Measurements from ENCODE around the gene PNPLA1.

The PNPLA1 gene

GRCh38 chr6:36269834-36270705, at the start of gene PNPLA1:
Gene PNPLA1, plus strand, starts transcription at chr6:36270060. Its CDS starts 400 bp downstream, at chr6:36270460.
- no peak for DNase-seq

DNA sequence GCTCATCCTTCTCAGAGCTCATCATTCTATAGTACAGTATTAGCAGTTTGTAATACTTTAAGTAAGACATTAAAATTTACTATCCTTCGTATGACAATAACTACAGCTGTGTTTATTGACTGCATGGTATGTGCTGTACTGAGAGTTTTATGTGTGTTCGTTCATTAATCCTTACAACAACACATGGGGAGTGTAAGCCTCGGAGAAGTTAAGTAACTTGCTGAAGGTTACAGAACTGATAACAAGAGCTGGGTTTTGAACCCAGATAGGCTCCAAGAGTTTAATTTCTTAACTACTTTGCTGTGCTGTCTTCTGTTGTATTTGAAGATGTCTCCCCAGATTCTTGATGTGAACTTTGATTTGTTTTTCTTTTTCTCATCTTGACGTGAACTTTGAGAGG, 49.6 kb upstream of the PNPLA1 start:
- DNase-seq, result no peak

GRCh38 chr6:36221674-36222073, 48.2 kb upstream of the PNPLA1 start:
- no peak for DNase-seq

GRCh38 chr6:36222924-36223323, 46.9 kb upstream of the PNPLA1 start:
- no peak for DNase-seq

DNA sequence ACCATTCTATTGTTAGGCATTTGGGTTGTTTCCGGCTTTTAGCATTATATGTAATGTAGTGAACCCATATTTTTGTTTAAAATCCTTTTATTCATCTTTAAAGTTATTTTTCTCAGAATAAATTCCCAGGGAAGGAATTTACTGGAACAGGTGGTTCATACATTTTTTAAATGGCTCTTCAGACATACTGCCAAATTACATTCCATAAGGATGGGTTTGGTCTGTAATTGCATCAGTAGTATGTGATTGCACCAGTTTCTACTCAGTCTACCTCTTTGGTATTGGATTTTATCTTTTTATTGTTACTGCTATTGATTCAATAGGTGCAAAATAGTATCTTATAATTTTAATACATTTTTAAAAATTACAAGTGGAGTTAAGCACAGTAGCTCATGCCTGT, 46.2 kb upstream of the PNPLA1 start:
- DNase-seq, result no peak

DNA sequence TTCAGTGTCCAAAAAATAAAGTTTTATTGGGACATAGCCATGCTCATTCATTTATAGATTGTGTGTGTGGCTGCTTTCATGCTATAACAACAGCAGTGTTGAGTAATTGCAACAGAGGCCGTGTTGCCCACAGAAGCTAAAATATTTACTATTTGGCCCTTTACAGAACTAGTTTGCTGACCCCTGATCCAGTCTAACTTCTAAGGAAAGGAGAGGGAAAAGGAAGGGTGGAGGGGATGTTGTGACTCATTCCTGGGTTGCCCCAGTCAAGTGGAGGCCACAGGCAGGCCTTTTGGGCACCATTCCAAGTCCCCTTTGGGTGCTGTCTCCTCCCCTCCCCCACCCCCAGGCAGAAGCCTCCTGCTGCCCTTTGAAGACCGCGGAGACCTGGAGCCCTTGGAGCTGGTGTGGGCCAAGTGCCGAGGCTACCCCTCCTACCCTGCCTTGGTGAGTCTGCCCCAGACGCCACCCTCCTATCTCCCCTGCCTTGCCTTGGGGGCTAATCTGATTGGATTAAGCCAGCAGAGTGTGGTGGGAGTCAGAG, 44.9 kb upstream of the PNPLA1 start:
- no peak for DNase-seq

- DNase-seq, result no peak
These were observed 43.3 kb upstream of the PNPLA1 start for GRCh38 chr6:36226438-36227047.

DNA sequence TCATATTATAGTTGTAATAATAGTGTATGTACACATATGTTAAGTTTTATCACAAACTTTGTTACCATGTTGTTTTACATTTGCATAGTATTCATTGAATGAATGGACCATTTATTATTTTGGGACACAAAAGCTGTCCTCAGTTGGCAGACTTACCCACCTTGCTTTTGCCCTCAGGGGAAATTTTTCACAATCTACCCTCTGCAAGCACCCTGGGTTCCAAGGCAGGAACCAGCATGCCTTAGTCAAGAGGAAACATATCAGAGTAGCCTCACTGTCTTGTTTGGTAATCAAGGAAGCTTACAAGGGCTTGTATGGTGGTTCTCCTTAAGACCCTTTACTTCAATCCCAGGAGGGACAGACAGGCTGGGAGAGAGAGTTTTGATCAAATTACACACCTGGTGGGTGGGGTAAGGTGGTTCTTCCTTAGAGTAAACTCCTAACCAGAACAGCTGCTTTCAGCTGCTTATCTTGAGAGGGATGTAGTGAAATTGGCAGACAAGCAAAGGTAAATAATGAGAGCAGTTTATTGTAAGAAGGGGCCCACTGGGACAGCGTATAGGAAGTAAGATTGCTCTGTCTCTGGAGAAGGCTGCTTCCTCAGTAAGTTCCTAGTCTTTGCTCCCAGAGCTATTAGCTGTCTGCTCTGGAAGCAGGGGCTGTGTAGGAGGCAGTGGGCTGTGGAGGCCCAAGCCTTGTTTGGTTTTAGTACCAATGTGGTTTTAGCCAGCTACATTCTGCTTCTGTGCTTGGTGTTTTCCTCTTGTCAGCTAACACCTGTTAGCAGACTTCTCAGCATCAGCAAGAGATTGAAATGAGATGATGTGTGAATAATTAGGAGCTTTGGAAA, 42.3 kb upstream of the PNPLA1 start:
- no peak for DNase-seq

- no peak for DNase-seq
These were observed 40.6 kb upstream of the PNPLA1 start for GRCh38 chr6:36229223-36229622.

GRCh38 chr6:36230371-36230770, 39.5 kb upstream of the PNPLA1 start:
- DNase-seq, result no peak

- no peak for DNase-seq
These were observed 37.7 kb upstream of the PNPLA1 start for GRCh38 chr6:36232172-36232571.

- no peak for DNase-seq
These were observed 34.6 kb upstream of the PNPLA1 start for GRCh38 chr6:36235309-36235708.

DNA sequence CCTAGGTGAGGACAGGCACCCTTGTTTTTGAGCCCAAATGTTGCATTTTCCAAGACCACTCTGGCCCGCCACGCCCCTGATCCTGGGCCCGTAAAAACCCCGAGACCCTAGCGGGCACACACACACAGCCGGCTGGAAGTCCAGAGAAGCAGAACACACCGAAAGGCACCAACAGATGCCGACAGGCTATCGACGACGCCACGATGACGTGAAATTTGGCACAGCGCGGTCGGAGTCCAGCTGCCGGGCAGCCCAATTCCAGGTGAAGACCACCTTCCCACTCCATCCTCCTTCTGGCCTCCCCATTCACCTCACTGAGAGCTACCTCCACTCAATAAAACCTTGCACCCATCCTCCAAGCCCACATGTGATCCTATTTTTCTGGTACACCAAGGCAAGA, 34.0 kb upstream of the PNPLA1 start:
- DNase-seq, result no peak

- no peak for DNase-seq
These were observed 30.1 kb upstream of the PNPLA1 start for GRCh38 chr6:36239774-36240173.

DNA sequence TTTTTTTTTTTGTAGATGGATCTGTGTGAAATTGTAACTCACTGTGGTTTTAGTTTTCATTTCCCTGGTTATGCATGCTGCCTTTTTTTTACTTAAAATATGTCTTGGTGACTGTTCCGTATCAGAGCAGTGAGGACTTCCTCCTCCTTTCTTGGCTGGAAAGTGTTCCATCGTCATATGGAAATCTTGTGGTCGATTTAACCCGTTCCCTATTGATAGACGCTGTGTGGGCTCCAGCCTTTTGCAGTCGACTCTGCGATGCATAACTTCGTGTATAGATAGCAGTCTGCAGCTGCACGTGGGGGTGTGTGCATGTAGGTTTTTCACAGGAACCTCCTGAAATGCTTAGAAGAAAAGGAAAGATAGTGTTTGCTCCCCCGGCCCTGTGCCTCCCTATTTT, 28.1 kb upstream of the PNPLA1 start:
- no peak for DNase-seq

- DNase-seq, result no peak
These were observed 27.7 kb upstream of the PNPLA1 start for GRCh38 chr6:36242161-36242560.

DNA sequence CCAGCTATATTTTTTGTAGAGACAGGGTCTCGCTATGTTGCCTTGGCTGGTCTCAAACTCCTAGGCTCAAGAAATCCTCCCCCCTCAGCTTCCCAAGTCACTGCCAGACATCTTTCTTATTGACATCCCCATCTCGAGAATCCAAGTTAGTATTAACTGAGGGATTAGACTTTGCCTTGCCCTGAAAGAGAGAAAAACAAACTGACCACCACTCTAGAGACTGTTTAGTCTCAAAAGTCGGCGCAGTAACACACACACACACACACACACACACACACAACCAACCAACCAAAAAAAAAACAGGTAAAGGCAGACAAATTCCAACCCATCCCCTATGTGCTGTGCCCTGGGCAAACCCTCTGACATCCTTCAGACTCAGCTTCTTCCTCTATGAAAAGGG, 27.2 kb upstream of the PNPLA1 start:
- DNase-seq, result no peak

DNA sequence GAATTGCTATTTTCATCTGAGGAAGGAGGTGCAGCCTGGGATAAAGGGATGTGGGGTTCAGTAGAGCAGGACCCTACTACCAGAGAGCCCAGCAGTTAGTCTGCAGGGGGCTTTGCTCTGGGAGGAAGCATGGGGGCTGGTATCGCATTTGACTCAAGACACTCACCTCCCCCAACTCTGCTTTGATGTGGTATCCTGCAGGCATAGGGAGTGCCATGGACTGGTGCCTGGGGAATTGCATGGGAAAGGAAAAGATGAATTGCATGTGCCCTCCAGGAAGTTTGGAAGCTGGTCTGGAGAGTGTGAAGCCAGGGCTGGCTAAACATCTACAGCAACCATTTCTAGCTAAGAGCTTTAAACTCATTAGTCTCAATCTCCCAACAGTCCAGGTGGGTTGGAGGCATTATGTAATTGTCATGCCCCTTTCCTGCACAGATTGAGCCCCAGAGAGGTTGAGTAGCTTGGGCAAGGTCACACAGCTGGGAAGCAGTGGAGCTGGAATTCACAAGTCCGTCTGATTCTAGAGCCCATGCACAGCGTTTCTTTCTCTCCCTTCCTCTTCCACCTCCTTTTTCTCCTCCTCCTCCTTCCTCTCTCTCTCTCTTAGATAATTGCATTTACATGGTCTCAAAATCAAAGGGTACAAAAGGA, 26.2 kb upstream of the PNPLA1 start:
- DNase-seq, result no peak

DNA sequence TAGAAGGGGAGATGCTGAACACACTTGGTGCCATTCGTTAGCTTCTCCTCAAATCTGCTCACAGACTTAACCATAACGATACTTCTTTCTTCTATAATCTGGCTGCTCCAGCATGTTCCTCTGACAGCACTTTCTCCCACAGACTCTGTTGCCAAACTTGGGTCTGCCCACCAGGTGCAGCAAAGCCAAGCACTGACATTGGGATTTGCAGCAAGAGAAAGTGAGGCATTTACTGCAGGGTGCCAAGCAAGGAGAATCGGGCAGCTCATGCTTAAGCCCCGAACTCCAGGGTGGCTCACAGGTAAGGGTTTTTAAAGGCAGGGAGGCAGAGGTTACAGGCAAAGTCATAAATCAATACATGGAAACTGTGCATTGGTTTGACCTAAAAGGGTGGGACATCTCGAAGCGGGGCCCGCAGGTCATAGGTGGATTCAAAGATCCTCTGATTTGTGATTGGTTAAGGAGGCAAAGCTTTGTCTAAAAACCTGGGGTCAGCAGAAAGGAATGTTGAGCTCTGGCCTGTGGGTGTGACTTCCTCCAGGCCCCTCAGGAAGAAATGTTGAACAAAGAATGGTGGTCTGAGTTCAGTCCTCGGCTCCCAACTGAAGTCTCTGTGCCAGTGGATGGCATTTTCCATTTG, 25.1 kb upstream of the PNPLA1 start:
- no peak for DNase-seq

GRCh38 chr6:36245572-36246061, 24.2 kb upstream of the PNPLA1 start:
- no peak for DNase-seq

DNA sequence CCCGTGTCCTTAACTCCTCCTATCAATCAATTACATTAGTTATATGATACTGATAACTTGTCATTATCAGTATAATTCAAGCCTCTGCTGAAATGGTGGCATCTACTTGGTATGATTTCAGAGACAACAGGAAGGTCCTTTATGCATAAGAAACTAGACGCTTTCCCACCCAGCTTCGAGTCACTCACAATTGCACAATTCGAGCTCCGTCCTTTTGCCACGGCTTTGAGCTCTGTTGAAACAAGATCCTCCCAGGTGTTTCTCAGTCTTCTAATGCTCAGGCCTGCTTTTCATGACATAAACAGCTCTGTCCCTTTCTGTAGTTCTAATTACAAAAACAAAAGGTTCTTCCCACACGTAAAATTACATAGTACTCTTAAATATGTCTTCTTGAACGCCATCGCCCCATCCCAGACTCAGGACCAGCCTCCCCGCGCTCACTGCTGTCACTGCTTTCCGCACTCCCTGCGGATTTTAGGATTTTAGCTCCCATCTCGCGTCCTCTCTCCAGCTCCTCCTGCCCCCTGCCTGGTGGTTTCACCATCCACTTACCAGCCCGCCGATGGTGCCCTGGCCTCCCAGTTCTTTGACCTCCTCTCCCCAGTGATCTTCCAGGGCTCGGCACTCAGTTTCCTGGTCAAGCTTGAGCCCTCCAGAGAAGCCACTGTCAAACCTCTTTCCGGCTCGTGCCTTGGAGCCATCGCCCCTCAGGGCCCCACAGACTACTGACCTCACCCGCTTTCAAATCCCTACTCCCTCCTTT, 23.2 kb upstream of the PNPLA1 start:
- DNase-seq, result no peak

Measured in NCI-H1694 treated with DMSO at 0.1 percent for 48 hours (cell line).